PC-9 (cell line): ENCODE measurements around the gene HEATR3.

Source experiments
- CTCF ChIP-seq: fragments of 200-600 bp; sonication (generic); conservative IDR thresholded peaks from 2 replicates; pipeline ENCODE4 v1.6.1; 2017; ENCODE audit warnings: mixed run types, antibody characterized with exemption, mild to moderate bottlenecking, moderate library complexity
- EZH2 ChIP-seq: fragments of 200-600 bp; sonication (generic); IDR thresholded peaks from 2 replicates; pipeline ENCODE4 v1.8.0; 2017; ENCODE audit warnings: antibody characterized with exemption, low read depth

GRCh38 chr16:50121278-50121677 lies 55.5 kb downstream of the HEATR3 start:
- TF ChIP-seq CTCF (no peak), EZH2 (no peak)
